Measurements from ENCODE around the gene ANAPC16. TPM values are rescaled to one million over a fixed set of nuclear protein-coding genes. Genes with fewer than 3 reads are reported as not detected.

ANAPC16 gene
- total RNA-seq, 1 donor from 2014 or later: 54.4 TPM

DNA sequence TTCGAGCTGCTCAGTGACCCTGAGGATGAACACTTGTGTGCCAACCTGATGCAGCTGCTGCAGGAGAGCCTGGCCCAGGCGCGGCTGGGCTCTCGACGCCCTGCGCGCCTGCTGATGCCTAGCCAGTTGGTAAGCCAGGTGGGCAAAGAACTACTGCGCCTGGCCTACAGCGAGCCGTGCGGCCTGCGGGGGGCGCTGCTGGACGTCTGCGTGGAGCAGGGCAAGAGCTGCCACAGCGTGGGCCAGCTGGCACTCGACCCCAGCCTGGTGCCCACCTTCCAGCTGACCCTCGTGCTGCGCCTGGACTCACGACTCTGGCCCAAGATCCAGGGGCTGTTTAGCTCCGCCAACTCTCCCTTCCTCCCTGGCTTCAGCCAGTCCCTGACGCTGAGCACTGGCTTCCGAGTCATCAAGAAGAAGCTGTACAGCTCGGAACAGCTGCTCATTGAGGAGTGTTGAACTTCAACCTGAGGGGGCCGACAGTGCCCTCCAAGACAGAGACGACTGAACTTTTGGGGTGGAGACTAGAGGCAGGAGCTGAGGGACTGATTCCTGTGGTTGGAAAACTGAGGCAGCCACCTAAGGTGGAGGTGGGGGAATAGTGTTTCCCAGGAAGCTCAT, 59.0 kb downstream of the ANAPC16 start:
- Mint-ChIP-seq H3K4me3 (ENCODE audit: unreplicated experiment) (peak overlapping the region; percentile 88), H3K9me3 (ENCODE audit: low read depth) (no peaks in the 10 kb centered on the region), H3K36me3 (ENCODE audit: low read depth) (peaks cover 20% of the 10 kb centered on the region), H3K4me1 (ENCODE audit: low read depth) (peaks cover 50% of the 10 kb centered on the region), H3K27ac (ENCODE audit: unreplicated experiment) (peak overlapping the region; percentile 100), H3K27me3 (ENCODE audit: low read depth) (no peaks in the 10 kb centered on the region)
- TF ChIP-seq CTCF (IDR thresholded peaks at IDR 0.05): peak; percentile 88
- no peak for DNase-seq (ENCODE audit: low spot score)

DNA sequence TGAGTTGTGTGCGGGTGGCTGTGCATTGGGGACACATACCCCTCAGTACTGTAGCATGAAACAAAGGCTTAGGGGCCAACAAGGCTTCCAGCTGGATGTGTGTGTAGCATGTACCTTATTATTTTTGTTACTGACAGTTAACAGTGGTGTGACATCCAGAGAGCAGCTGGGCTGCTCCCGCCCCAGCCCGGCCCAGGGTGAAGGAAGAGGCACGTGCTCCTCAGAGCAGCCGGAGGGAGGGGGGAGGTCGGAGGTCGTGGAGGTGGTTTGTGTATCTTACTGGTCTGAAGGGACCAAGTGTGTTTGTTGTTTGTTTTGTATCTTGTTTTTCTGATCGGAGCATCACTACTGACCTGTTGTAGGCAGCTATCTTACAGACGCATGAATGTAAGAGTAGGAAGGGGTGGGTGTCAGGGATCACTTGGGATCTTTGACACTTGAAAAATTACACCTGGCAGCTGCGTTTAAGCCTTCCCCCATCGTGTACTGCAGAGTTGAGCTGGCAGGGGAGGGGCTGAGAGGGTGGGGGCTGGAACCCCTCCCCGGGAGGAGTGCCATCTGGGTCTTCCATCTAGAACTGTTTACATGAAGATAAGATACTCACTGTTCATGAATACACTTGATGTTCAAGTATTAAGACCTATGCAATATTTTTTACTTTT, 59.7 kb downstream of the ANAPC16 start:
- no peak for DNase-seq (ENCODE audit: low spot score)
- TF ChIP-seq CTCF (IDR thresholded peaks at IDR 0.05): no peak
- peaks cover 49% of the 10 kb centered on the region for H3K4me1 Mint-ChIP-seq (ENCODE audit: low read depth)
- H3K4me3 Mint-ChIP-seq (ENCODE audit: unreplicated experiment): peak overlapping the region; percentile 88
- no peaks in the 10 kb centered on the region for H3K9me3 Mint-ChIP-seq (ENCODE audit: low read depth)
- peaks cover 20% of the 10 kb centered on the region for H3K36me3 Mint-ChIP-seq (ENCODE audit: low read depth)
- no peaks in the 10 kb centered on the region for H3K27me3 Mint-ChIP-seq (ENCODE audit: low read depth)
- peak overlapping the region; percentile 100 for H3K27ac Mint-ChIP-seq (ENCODE audit: unreplicated experiment)

GRCh38 chr10:72276013-72276387, 60.2 kb downstream of the ANAPC16 start:
- no peaks in the 10 kb centered on the region for H3K27me3 Mint-ChIP-seq (ENCODE audit: low read depth)
- H3K27ac Mint-ChIP-seq (ENCODE audit: unreplicated experiment): peak overlapping the region; percentile 100
- no peak for DNase-seq (ENCODE audit: low spot score)
- peaks cover 20% of the 10 kb centered on the region for H3K36me3 Mint-ChIP-seq (ENCODE audit: low read depth)
- H3K9me3 Mint-ChIP-seq (ENCODE audit: low read depth): no peaks in the 10 kb centered on the region
- TF ChIP-seq CTCF (IDR thresholded peaks at IDR 0.05): no peak
- peaks cover 46% of the 10 kb centered on the region for H3K4me1 Mint-ChIP-seq (ENCODE audit: low read depth)
- peak overlapping the region; percentile 88 for H3K4me3 Mint-ChIP-seq (ENCODE audit: unreplicated experiment)

DNA sequence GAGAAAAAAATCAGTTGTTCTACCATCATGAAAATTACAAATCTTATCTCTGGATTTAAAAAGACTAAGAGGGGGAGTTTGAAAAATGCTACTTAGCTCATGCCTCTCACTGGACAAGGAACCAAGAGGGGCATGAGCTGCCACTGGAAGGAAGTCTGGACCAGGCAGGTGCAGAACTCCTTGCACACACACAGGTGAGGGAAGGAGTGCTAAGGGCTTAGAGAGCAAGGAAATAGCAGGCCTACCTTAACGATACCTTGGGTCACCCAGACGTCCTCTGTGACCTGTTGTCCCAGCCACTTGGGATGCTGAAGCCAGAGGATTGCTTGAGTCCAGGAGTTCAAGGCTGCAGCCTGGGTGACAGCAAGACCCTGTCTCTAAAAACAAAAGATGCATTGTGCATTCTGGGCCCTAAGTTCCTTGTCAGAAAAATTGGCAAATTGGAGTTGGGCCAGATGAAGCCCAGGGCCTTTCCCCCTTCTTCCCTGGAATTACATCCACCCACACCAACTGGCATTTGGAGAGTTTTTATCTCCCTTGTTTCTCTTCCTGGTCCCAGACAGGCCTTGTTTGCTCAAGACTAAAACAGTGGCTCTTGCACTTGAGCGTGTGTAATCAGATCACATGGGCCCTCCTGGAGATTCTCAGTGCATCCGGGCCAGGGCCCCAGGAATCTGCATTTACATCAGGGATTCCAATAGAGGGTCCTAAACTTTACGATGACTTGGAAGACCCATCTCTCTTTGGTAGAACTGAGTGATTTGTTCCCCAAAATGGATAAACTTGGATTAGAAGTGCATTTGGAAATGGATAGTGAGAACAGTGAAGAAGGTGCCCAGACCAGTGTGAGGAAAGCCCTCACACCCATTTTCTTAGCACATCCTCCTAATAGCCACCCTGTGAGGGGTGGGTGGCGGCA, 60.9 kb downstream of the ANAPC16 start:
- Mint-ChIP-seq H3K27ac (ENCODE audit: unreplicated experiment) (peak overlapping the region; percentile 100), H3K27me3 (ENCODE audit: low read depth) (no peaks in the 10 kb centered on the region), H3K4me3 (ENCODE audit: unreplicated experiment) (peak overlapping the region; percentile 88), H3K4me1 (ENCODE audit: low read depth) (peaks cover 43% of the 10 kb centered on the region), H3K36me3 (ENCODE audit: low read depth) (peaks cover 20% of the 10 kb centered on the region), H3K9me3 (ENCODE audit: low read depth) (no peaks in the 10 kb centered on the region)
- TF ChIP-seq CTCF (IDR thresholded peaks at IDR 0.05): no peak
- DNase-seq (ENCODE audit: low spot score): no peak

DNA sequence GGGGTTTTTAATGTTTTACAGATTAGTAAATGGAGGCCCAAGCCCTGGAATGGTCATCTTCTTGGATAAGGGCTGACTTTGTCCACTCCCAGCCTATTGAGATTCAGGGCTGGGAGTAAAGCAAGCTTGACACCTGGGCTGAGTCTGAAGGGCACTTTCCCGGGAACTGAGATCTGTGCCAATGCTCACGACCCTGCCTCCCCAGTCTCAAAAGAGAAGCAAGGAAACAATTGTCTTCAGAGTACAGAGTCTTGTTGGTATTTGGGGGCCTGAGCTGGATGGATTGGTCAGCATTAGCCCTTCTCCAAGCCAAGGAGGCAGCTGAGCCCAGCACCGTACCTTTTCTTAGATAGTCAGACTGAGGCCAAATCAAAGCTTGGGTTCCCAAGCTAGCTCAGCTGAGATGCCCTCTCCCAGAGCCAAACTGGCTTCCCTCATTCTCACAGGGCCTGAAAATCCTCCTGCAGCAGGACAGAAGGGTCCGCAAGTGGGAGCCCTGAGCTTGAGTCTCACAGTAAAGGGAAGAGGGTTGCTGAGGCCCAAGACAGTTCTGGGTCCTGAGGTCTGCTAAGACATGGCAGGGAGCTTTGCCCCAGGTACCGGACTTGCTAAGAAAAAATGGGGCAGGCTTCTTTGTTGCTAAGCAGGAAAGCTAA, 61.7 kb downstream of the ANAPC16 start:
- Mint-ChIP-seq H3K27ac (ENCODE audit: unreplicated experiment) (peak overlapping the region; percentile 100), H3K27me3 (ENCODE audit: low read depth) (no peaks in the 10 kb centered on the region), H3K4me1 (ENCODE audit: low read depth) (peaks cover 37% of the 10 kb centered on the region), H3K36me3 (ENCODE audit: low read depth) (peaks cover 20% of the 10 kb centered on the region), H3K4me3 (ENCODE audit: unreplicated experiment) (no peak overlapping the region), H3K9me3 (ENCODE audit: low read depth) (no peaks in the 10 kb centered on the region)
- TF ChIP-seq CTCF (IDR thresholded peaks at IDR 0.05): no peak
- no peak for DNase-seq (ENCODE audit: low spot score)
